Keratinocyte (primary cell): Measurements from ENCODE around the gene LSM10. TPM values are rescaled to one million over a fixed set of nuclear protein-coding genes. Genes with fewer than 3 reads are reported as not detected.
A peak's percentile ranks its signal among the peaks of the same experiment; 100 is the strongest.

Experiments
- DNase-seq: peaks from one replicate; pipeline ENCODE4 v3.0.0-alpha.2; 2011; ENCODE audit warnings: low read depth, missing footprints, low spot score
- FAIRE-seq: peaks from 2 replicates; lab custom pipeline; 2011; peaks lifted over from hg19 to GRCh38; lab: Jason Lieb, UNC
- H2AFZ ChIP-seq: 2 replicates; pipeline ENCODE4 v1.6.0; 2012; ENCODE audit warnings: low read length, control low read depth, inconsistent platforms; ENCODE audit not compliant: control insufficient read depth
- H3K27ac ChIP-seq: 2 replicates; pipeline ENCODE4 v1.5.1; 2011; ENCODE audit warnings: low read length; ENCODE audit not compliant: control insufficient read depth, insufficient read depth
- H3K27me3 ChIP-seq: 3 replicates; pipeline ENCODE4 v1.6.0; 2011; ENCODE audit warnings: low read length; ENCODE audit not compliant: control insufficient read depth, insufficient read depth; ENCODE audit errors: extremely low read depth
- H3K36me3 ChIP-seq, 2 experiments: 2 replicates in 1 of 2; 3 replicates in 1 of 2; pipeline ENCODE4 v1.5.1; 2011; ENCODE audit warnings: low read length in 2 of 2, mild to moderate bottlenecking in 1 of 2; ENCODE audit not compliant: control insufficient read depth in 2 of 2, insufficient read depth in 2 of 2; ENCODE audit errors: extremely low read depth in 1 of 2
- H3K4me1 ChIP-seq: 3 replicates; pipeline ENCODE4 v1.5.1; 2011; ENCODE audit warnings: low read length; ENCODE audit not compliant: control insufficient read depth, insufficient read depth; ENCODE audit errors: extremely low read depth
- H3K4me2 ChIP-seq: 3 replicates; pipeline ENCODE4 v1.6.0; 2011; ENCODE audit warnings: low read depth, low read length; ENCODE audit not compliant: control insufficient read depth, insufficient read depth; ENCODE audit errors: extremely low read depth
- H3K4me3 ChIP-seq, 3 experiments: fragments of 200-600 bp in 1 of 3; sonication (generic) in 1 of 3; 2 replicates in 2 of 3; 3 replicates in 1 of 3; pipeline ENCODE4 v1.5.1; 2011 to 2016; ENCODE audit warnings: low read length in 3 of 3, mild to moderate bottlenecking in 3 of 3, control low read depth in 2 of 3, inconsistent platforms in 1 of 3, low read depth in 1 of 3, mixed read lengths in 1 of 3, mixed run types in 1 of 3, moderate library complexity in 1 of 3; ENCODE audit not compliant: control insufficient read depth in 2 of 3, insufficient read depth in 2 of 3; ENCODE audit errors: extremely low read depth in 1 of 3
- H3K79me2 ChIP-seq: 2 replicates; pipeline ENCODE4 v1.6.0; 2012; ENCODE audit warnings: low read length; ENCODE audit not compliant: control insufficient read depth, insufficient read depth
- H3K9ac ChIP-seq: 3 replicates; pipeline ENCODE4 v1.6.0; 2011; ENCODE audit warnings: low read length; ENCODE audit not compliant: control insufficient read depth, insufficient read depth; ENCODE audit errors: extremely low read depth
- H3K9me1 ChIP-seq: 3 replicates; pipeline ENCODE4 v1.6.0; 2011; ENCODE audit warnings: low read length; ENCODE audit not compliant: control insufficient read depth, insufficient read depth; ENCODE audit errors: extremely low read depth
- H3K9me3 ChIP-seq: 2 replicates; pipeline ENCODE4 v1.5.1; 2012; ENCODE audit warnings: low read depth, low read length; ENCODE audit not compliant: control insufficient read depth
- H4K20me1 ChIP-seq: 3 replicates; pipeline ENCODE4 v1.6.0; 2011; ENCODE audit warnings: low read length; ENCODE audit not compliant: control insufficient read depth, insufficient read depth; ENCODE audit errors: extremely low read depth
- EZH2 ChIP-seq: IDR thresholded peaks from one replicate; pipeline ENCODE4 v1.6.1; 2012; ENCODE audit warnings: inconsistent platforms, mild to moderate bottlenecking, low read length, moderate library complexity
- dilution Hi-C: fragments of 300-500 bp; cut with MboI; formaldehyde crosslinking; loops from one replicate; pipeline ENCODE4 v1.7.0; 2020; ENCODE audit warnings: low sequenced_read_pairs; ENCODE audit not compliant: extremely low pct_ligation_motif_present
- polyA plus RNA-seq, 5 experiments: library from polyadenylated mRNA; depleted of rRNA in 3 of 5; stranded (reverse) in 3 of 5; stranded (forward) in 1 of 5; unstranded in 1 of 5; fragments of >200 nt; gene quantifications; 1 replicate in 1 of 5; 2 replicates in 3 of 5; 3 replicates in 1 of 5; pipeline versions ENCODE4 v1.2.1 to v1.2.3, GENCODE V29; 2011 to 2012; ENCODE audit warnings: missing spikeins in 2 of 5, low read depth in 1 of 5, low replicate concordance in 1 of 5
- TF ChIP-seq, protein P1 (sequence below), 3 experiments: IDR thresholded peaks in 1 of 3; conservative IDR thresholded peaks in 1 of 3; optimal IDR thresholded peaks in 1 of 3; 2 replicates in 2 of 3; 3 replicates in 1 of 3; pipeline versions ENCODE3 to v1.5.1; 2011; ENCODE audit warnings: low read length in 3 of 3, mild to moderate bottlenecking in 3 of 3, moderate library complexity in 2 of 3, control low read depth in 1 of 3, inconsistent platforms in 1 of 3; ENCODE audit not compliant: insufficient read depth in 2 of 3; ENCODE audit errors: extremely low read depth in 1 of 3

LSM10 gene
- polyA plus RNA-seq, 1 donor (not counting 4 experiments of a cell fraction or from before 2014, with no cell fraction given): 45.3 TPM

- dilution Hi-C loops: no loop called here
- H3K9me3 ChIP-seq: no peaks in the 10 kb centered on the region
- no peaks in the 10 kb centered on the region for H3K9me1 ChIP-seq
- FAIRE-seq (peak; percentile 99), DNase-seq (peak; percentile 60)
- H3K9ac ChIP-seq: peak overlapping the region; percentile 5
- no peak overlapping the region for H3K27ac ChIP-seq
- H3K4me1 ChIP-seq: peaks cover 15% of the 10 kb centered on the region
- no peak for TF ChIP-seq EZH2
- TF ChIP-seq, protein P1, sequence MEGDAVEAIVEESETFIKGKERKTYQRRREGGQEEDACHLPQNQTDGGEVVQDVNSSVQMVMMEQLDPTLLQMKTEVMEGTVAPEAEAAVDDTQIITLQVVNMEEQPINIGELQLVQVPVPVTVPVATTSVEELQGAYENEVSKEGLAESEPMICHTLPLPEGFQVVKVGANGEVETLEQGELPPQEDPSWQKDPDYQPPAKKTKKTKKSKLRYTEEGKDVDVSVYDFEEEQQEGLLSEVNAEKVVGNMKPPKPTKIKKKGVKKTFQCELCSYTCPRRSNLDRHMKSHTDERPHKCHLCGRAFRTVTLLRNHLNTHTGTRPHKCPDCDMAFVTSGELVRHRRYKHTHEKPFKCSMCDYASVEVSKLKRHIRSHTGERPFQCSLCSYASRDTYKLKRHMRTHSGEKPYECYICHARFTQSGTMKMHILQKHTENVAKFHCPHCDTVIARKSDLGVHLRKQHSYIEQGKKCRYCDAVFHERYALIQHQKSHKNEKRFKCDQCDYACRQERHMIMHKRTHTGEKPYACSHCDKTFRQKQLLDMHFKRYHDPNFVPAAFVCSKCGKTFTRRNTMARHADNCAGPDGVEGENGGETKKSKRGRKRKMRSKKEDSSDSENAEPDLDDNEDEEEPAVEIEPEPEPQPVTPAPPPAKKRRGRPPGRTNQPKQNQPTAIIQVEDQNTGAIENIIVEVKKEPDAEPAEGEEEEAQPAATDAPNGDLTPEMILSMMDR (optimal IDR thresholded peaks at IDR 0.05 in 1 of 3, IDR thresholded peaks at IDR 0.05 in 1 of 3, conservative IDR thresholded peaks at IDR 0.05 in 1 of 3; ENCODE audit: extremely low read depth in 1 of 3, insufficient read depth in 2 of 3, low read length in 3 of 3): peak; percentile 98 to 100 (median 99)
- H4K20me1 ChIP-seq: no peaks in the 10 kb centered on the region
- H3K36me3 ChIP-seq: no peaks in the 10 kb centered on the region
- no peak overlapping the region for H3K4me3 ChIP-seq
- H3K4me2 ChIP-seq: no peak overlapping the region
- peak overlapping the region; percentile 66 for H2AFZ ChIP-seq
- no peaks in the 10 kb centered on the region for H3K79me2 ChIP-seq
- H3K27me3 ChIP-seq: no peaks in the 10 kb centered on the region
Observed at GRCh38 chr1:36420836-36421317, 23.2 kb upstream of the LSM10 start.

GRCh38 chr1:36420409-36420808, 22.7 kb upstream of the LSM10 start:
- Histone ChIP-seq H3K9me1 (no peaks in the 10 kb centered on the region), H3K27me3 (no peaks in the 10 kb centered on the region), H3K4me1 (peaks cover 11% of the 10 kb centered on the region), H3K9ac (no peak overlapping the region), H2AFZ (peak overlapping the region; percentile 14), H3K36me3 (no peaks in the 10 kb centered on the region), H4K20me1 (no peaks in the 10 kb centered on the region), H3K27ac (no peak overlapping the region), H3K4me2 (no peak overlapping the region), H3K9me3 (no peaks in the 10 kb centered on the region), H3K79me2 (no peaks in the 10 kb centered on the region), H3K4me3 (no peak overlapping the region)
- dilution Hi-C loops: no loop called here
- FAIRE-seq (no peak), DNase-seq (no peak)
- TF ChIP-seq, protein P1 (optimal IDR thresholded peaks at IDR 0.05 in 1 of 3, IDR thresholded peaks at IDR 0.05 in 1 of 3, conservative IDR thresholded peaks at IDR 0.05 in 1 of 3; ENCODE audit: extremely low read depth in 1 of 3, insufficient read depth in 2 of 3, low read length in 3 of 3): no peak
- no peak for TF ChIP-seq EZH2
